ENCODE data around the gene ATG9B. TPM values are rescaled to one million over a fixed set of nuclear protein-coding genes. Genes with fewer than 3 reads are reported as not detected.
"Not testable (repeated sequence)": the region's sequence is repeated elsewhere in the genome, so short reads cannot be mapped to it uniquely, and the experiment has no call there.

The ATG9B gene
- total and polyA plus RNA-seq, 9 of the 15 experiments (the other 6 are each of a cell fraction or from before 2014, with no cell fraction given), result 0.29 to 8.0 (median 2.1) TPM

DNA sequence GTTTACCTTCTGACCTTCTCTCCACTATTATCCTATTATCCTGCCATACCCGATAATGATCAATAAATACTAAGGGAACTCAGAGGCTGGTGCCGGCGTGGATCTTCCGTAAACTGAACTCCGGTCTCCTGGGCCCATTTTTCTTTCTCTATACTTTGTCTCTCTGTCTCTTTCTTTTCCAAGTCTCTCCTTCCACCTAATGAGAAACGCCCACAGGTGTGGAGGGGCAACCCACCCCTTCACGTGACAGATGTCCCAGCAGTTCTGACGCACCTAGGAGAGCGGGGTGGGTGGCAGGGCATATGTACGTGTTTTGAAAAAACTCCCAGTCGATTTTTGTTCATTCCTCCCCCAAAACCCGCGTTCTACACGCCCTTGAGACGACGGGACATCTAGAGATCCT lies 3.4 kb upstream of the ATG9B start (continued):
- TF ChIP-seq, protein P1, sequence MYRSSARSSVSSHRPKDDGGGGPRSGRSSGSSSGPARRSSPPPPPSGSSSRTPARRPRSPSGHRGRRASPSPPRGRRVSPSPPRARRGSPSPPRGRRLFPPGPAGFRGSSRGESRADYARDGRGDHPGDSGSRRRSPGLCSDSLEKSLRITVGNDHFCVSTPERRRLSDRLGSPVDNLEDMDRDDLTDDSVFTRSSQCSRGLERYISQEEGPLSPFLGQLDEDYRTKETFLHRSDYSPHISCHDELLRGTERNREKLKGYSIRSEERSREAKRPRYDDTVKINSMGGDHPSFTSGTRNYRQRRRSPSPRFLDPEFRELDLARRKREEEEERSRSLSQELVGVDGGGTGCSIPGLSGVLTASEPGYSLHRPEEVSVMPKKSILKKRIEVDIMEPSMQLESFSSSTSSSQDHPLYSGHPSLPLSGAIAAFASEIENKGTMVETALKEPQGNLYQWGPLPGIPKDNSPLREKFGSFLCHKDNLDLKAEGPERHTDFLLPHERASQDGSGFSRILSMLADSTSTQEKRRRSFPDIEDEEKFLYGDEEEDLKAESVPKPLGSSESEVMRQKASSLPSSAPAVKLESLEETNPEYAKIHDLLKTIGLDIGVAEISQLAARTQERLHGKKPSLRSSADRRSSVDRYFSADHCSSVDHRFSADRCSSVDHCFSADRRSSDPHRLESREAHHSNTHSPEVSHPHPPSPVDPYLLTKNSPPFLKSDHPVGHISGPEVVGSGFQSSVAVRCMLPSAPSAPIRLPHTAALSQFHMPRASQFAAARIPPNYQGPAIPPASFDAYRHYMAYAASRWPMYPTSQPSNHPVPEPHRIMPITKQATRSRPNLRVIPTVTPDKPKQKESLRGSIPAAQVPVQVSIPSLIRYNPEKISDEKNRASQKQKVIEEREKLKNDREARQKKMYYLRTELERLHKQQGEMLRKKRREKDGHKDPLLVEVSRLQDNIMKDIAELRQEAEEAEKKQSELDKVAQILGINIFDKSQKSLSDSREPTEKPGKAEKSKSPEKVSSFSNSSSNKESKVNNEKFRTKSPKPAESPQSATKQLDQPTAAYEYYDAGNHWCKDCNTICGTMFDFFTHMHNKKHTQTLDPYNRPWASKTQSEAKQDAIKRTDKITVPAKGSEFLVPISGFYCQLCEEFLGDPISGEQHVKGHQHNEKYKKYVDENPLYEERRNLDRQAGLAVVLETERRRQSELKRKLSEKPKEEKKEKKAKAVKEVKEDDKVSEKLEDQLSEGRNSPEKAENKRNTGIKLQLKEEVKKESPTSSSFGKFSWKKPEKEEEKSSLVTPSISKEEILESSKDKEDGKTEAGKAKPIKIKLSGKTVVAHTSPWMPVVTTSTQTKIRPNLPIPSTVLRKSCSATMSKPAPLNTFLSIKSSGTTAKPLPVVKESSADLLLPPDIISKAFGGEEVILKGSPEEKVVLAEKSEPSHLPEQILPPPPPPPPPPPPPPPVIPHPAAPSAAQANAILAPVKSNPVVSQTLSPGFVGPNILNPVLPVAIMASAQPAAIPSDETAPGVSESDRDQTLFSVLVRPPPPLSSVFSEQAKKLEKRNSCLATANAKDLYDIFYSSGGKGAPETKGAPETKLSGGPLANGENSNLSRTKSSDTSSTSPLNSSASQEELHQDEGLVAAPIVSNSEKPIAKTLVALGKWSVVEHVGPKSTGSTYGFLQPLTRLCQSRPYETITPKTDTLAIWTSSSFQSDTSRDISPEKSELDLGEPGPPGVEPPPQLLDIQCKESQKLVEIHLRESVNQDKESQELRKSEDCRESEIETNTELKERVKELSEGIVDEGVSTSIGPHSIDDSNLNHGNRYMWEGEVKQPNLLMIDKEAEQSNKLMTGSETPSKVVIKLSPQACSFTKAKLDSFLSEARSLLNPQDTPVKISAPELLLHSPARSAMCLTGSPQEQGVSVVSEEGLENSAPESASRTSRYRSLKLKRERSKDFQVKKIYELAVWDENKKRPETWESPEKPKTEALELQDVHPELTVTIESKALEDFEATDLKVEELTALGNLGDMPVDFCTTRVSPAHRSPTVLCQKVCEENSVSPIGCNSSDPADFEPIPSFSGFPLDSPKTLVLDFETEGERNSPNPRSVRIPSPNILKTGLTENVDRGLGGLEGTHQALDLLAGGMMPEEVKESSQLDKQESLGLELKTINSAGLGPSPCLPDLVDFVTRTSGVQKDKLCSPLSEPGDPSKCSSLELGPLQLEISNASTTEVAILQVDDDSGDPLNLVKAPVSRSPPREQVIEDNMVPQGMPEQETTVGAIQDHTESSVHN (IDR thresholded peaks at IDR 0.05; ENCODE audit: borderline replicate concordance in 1 of 2, low read depth in 1 of 2), result peak in 1 of 2 experiments; percentile 40; a peak in 1 of 4 replicates
- TF ChIP-seq ERF (CRISPR knock-in tag; IDR thresholded peaks at IDR 0.05) (peak; percentile 71; the same call in 1 of the 2 replicates), ZEB2 (IDR thresholded peaks at IDR 0.05) (peak; percentile 69; the same call in 1 of the 2 replicates), OTX1 (CRISPR knock-in tag; IDR thresholded peaks at IDR 0.05) (peak; percentile 7; the same call in 1 of the 2 replicates), MYC (CRISPR knock-in tag; IDR thresholded peaks at IDR 0.05; ENCODE audit: borderline replicate concordance, low read depth) (peak; percentile 68; the same call in 1 of the 2 replicates), TAF7 (tag; IDR thresholded peaks at IDR 0.05) (0 out of 2 replicates have a peak, but pooled peaks have one; percentile 10), SMARCE1 (IDR thresholded peaks at IDR 0.05) (0 out of 2 replicates have a peak, but pooled peaks have one; percentile 3), TAL1 (IDR thresholded peaks at IDR 0.05) (peak; percentile 8; the same call in 1 of the 2 replicates)
- TF ChIP-seq, protein P2, sequence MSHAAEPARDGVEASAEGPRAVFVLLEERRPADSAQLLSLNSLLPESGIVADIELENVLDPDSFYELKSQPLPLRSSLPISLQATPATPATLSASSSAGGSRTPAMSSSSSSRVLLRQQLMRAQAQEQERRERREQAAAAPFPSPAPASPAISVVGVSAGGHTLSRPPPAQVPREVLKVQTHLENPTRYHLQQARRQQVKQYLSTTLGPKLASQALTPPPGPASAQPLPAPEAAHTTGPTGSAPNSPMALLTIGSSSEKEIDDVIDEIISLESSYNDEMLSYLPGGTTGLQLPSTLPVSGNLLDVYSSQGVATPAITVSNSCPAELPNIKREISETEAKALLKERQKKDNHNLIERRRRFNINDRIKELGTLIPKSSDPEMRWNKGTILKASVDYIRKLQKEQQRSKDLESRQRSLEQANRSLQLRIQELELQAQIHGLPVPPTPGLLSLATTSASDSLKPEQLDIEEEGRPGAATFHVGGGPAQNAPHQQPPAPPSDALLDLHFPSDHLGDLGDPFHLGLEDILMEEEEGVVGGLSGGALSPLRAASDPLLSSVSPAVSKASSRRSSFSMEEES (CRISPR knock-in tag; IDR thresholded peaks at IDR 0.05), result 0 out of 2 replicates have a peak, but pooled peaks have one; percentile 7
- not testable (repeated sequence) for TF ChIP-seq MYC (IDR thresholded peaks at IDR 0.05; ENCODE audit: low read depth, low read length)
- TF ChIP-seq, protein P3, sequence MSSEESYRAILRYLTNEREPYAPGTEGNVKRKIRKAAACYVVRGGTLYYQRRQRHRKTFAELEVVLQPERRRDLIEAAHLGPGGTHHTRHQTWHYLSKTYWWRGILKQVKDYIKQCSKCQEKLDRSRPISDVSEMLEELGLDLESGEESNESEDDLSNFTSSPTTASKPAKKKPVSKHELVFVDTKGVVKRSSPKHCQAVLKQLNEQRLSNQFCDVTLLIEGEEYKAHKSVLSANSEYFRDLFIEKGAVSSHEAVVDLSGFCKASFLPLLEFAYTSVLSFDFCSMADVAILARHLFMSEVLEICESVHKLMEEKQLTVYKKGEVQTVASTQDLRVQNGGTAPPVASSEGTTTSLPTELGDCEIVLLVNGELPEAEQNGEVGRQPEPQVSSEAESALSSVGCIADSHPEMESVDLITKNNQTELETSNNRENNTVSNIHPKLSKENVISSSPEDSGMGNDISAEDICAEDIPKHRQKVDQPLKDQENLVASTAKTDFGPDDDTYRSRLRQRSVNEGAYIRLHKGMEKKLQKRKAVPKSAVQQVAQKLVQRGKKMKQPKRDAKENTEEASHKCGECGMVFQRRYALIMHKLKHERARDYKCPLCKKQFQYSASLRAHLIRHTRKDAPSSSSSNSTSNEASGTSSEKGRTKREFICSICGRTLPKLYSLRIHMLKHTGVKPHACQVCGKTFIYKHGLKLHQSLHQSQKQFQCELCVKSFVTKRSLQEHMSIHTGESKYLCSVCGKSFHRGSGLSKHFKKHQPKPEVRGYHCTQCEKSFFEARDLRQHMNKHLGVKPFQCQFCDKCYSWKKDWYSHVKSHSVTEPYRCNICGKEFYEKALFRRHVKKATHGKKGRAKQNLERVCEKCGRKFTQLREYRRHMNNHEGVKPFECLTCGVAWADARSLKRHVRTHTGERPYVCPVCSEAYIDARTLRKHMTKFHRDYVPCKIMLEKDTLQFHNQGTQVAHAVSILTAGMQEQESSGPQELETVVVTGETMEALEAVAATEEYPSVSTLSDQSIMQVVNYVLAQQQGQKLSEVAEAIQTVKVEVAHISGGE (CRISPR knock-in tag; IDR thresholded peaks at IDR 0.05), result 0 out of 6 replicates have a peak, but pooled peaks of 1 of the 3 experiments have one; percentile 6
- TF ChIP-seq, protein P4, sequence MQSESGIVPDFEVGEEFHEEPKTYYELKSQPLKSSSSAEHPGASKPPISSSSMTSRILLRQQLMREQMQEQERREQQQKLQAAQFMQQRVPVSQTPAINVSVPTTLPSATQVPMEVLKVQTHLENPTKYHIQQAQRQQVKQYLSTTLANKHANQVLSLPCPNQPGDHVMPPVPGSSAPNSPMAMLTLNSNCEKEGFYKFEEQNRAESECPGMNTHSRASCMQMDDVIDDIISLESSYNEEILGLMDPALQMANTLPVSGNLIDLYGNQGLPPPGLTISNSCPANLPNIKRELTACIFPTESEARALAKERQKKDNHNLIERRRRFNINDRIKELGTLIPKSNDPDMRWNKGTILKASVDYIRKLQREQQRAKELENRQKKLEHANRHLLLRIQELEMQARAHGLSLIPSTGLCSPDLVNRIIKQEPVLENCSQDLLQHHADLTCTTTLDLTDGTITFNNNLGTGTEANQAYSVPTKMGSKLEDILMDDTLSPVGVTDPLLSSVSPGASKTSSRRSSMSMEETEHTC (IDR thresholded peaks at IDR 0.05), result 0 out of 2 replicates have a peak, but pooled peaks have one; percentile 10
